Osteoblast (primary cell): ENCODE results near the gene NXN. TPM values are rescaled to one million over a fixed set of nuclear protein-coding genes. Genes with fewer than 3 reads are reported as not detected.

Experiments used
- DNase-seq: peaks from one replicate; pipeline ENCODE4 v3.0.0; 2011; ENCODE audit warnings: low spot score, mixed read lengths; ENCODE audit not compliant: insufficient read length; ENCODE audit errors: missing footprints
- H2AFZ ChIP-seq: 2 replicates; pipeline ENCODE4 v1.6.0; 2011; ENCODE audit warnings: mild to moderate bottlenecking, low read length
- H3K27ac ChIP-seq: 2 replicates; pipeline ENCODE4 v1.5.1; 2011; ENCODE audit warnings: mild to moderate bottlenecking, low read depth, low read length, moderate library complexity
- H3K27me3 ChIP-seq: 2 replicates; pipeline ENCODE4 v1.6.0; 2012; ENCODE audit warnings: mild to moderate bottlenecking, control low read depth, inconsistent platforms, low read length, moderate library complexity; ENCODE audit not compliant: insufficient read depth
- H3K36me3 ChIP-seq: 2 replicates; pipeline ENCODE4 v1.5.1; 2011; ENCODE audit warnings: mild to moderate bottlenecking, low read length, control low read depth, moderate library complexity; ENCODE audit not compliant: insufficient read depth
- H3K4me1 ChIP-seq: 2 replicates; pipeline ENCODE4 v1.5.1; 2011; ENCODE audit warnings: mild to moderate bottlenecking, low read length, control low read depth, moderate library complexity; ENCODE audit not compliant: insufficient read depth
- H3K4me2 ChIP-seq: 2 replicates; pipeline ENCODE4 v1.6.0; 2011; ENCODE audit warnings: mild to moderate bottlenecking, low read length; ENCODE audit not compliant: insufficient read depth
- H3K4me3 ChIP-seq: fragments of 200-600 bp; sonication (generic); 3 replicates; pipeline ENCODE4 v1.5.1; 2012; ENCODE audit warnings: mild to moderate bottlenecking, low read length, inconsistent platforms; ENCODE audit not compliant: insufficient read depth
- H3K79me2 ChIP-seq: 2 replicates; pipeline ENCODE4 v1.6.0; 2012; ENCODE audit warnings: mild to moderate bottlenecking, low read length, control low read depth, inconsistent platforms; ENCODE audit not compliant: insufficient read depth
- H3K9me3 ChIP-seq: 2 replicates; pipeline ENCODE4 v1.5.1; 2011; ENCODE audit warnings: low read depth, low read length, control low read depth
- H4K20me1 ChIP-seq: 2 replicates; pipeline ENCODE4 v1.6.0; 2012; ENCODE audit warnings: mild to moderate bottlenecking, low read length, control low read depth; ENCODE audit not compliant: insufficient read depth
- CTCF ChIP-seq: IDR thresholded peaks from 2 replicates; pipeline ENCODE4 v1.5.1; 2011; ENCODE audit warnings: mild to moderate bottlenecking, low read depth, low read length, moderate library complexity; ENCODE audit errors: extremely low read depth
- total RNA-seq: library from RNA; depleted of rRNA; stranded (reverse); fragments of >200 nt; gene quantifications from 2 replicates; pipeline ENCODE4 v1.2.3, GENCODE V29; 2012

NXN gene
- total RNA-seq, 1 donor, result 68.8 TPM

- Histone ChIP-seq H3K36me3 (no peaks in the 10 kb centered on the region), H3K4me3 (no peak overlapping the region), H3K27me3 (no peaks in the 10 kb centered on the region), H3K4me1 (no peaks in the 10 kb centered on the region), H3K9me3 (no peaks in the 10 kb centered on the region), H2AFZ (no peak overlapping the region), H3K4me2 (no peak overlapping the region), H3K27ac (no peak overlapping the region), H4K20me1 (peaks cover 3% of the 10 kb centered on the region), H3K79me2 (no peaks in the 10 kb centered on the region)
- no peak for TF ChIP-seq CTCF
- DNase-seq, result peak; percentile 62
Observed at GRCh38 chr17:1019451-1019850, 39.9 kb upstream of the NXN start.

GRCh38 chr17:1018547-1018946 is 39.0 kb upstream of the NXN start:
- Histone ChIP-seq H2AFZ (no peak overlapping the region), H3K27me3 (no peaks in the 10 kb centered on the region), H3K4me1 (no peaks in the 10 kb centered on the region), H3K4me3 (no peak overlapping the region), H3K9me3 (no peaks in the 10 kb centered on the region), H3K36me3 (no peaks in the 10 kb centered on the region), H3K4me2 (no peak overlapping the region), H4K20me1 (peaks cover 3% of the 10 kb centered on the region), H3K27ac (no peak overlapping the region), H3K79me2 (no peaks in the 10 kb centered on the region)
- TF ChIP-seq CTCF, result no peak
- peak; percentile 38 for DNase-seq

GRCh38 chr17:1013729-1014090 is 34.1 kb upstream of the NXN start:
- Histone ChIP-seq H4K20me1 (peaks cover 3% of the 10 kb centered on the region), H3K79me2 (no peaks in the 10 kb centered on the region), H3K4me3 (no peak overlapping the region), H3K27me3 (no peaks in the 10 kb centered on the region), H3K9me3 (no peaks in the 10 kb centered on the region), H3K4me1 (no peaks in the 10 kb centered on the region), H3K27ac (no peak overlapping the region), H3K36me3 (peaks cover 11% of the 10 kb centered on the region), H2AFZ (no peak overlapping the region), H3K4me2 (no peak overlapping the region)
- no peak for TF ChIP-seq CTCF
- peak; percentile 41 for DNase-seq

GRCh38 chr17:1012823-1013728 is 33.5 kb upstream of the NXN start:
- TF ChIP-seq CTCF, result no peak
- H4K20me1 ChIP-seq, result peaks cover 3% of the 10 kb centered on the region
- no peaks in the 10 kb centered on the region for H3K9me3 ChIP-seq
- H3K4me2 ChIP-seq, result no peak overlapping the region
- no peaks in the 10 kb centered on the region for H3K4me1 ChIP-seq
- H3K4me3 ChIP-seq, result no peak overlapping the region
- H3K79me2 ChIP-seq, result no peaks in the 10 kb centered on the region
- peak; percentile 79 for DNase-seq
- no peak overlapping the region for H3K27ac ChIP-seq
- no peak overlapping the region for H2AFZ ChIP-seq
- peaks cover 11% of the 10 kb centered on the region for H3K36me3 ChIP-seq
- no peaks in the 10 kb centered on the region for H3K27me3 ChIP-seq
